Stimulated activated naive B cell treated with anti-CD40 and anti-IgM and Interleukin-4, amounts not matched to agents 10 μg/mL and 1 μg/mL and 100 μg/mL, for 72 hours (primary cell): Measurements from ENCODE around the gene ZSCAN29.
A peak's percentile ranks its signal among the peaks of the same experiment; 100 is the strongest.

Source experiments
- ATAC-seq, 2 donors: fragments of 150-1000 bp; cut with Tn5 transposase; replicated peaks; 2 replicates each; pipeline ENCODE4 v1.10.0; 2021; ENCODE audit warnings: moderate library complexity in 1 of 2
- DNase-seq: peaks from one replicate; pipeline ENCODE4 v3.0.0; 2021
- H3K27ac Mint-ChIP-seq: one replicate; pipeline ENCODE4 v1.8.0; 2022; ENCODE audit warnings: mild to moderate bottlenecking, mixed read lengths
- H3K27me3 Mint-ChIP-seq, 2 donors: one replicate each; pipeline ENCODE4 v1.8.0; 2022; ENCODE audit warnings: mixed read lengths in 2 of 2
- H3K36me3 Mint-ChIP-seq, 2 donors: one replicate each; pipeline ENCODE4 v1.8.0; 2022; ENCODE audit warnings: mixed read lengths in 2 of 2, mild to moderate bottlenecking in 1 of 2
- H3K4me1 Mint-ChIP-seq, 2 donors: one replicate each; pipeline ENCODE4 v1.8.0; 2022; ENCODE audit warnings: mixed read lengths in 2 of 2, mild to moderate bottlenecking in 1 of 2
- H3K4me3 Mint-ChIP-seq, 2 donors: one replicate each; pipeline ENCODE4 v1.8.0; 2022; ENCODE audit warnings: mild to moderate bottlenecking in 2 of 2, mixed read lengths in 2 of 2, moderate library complexity in 1 of 2
- H3K9me3 Mint-ChIP-seq, 2 donors: one replicate each; pipeline ENCODE4 v1.8.0; 2022; ENCODE audit warnings: mixed read lengths in 2 of 2, mild to moderate bottlenecking in 1 of 2

Gene ZSCAN29

GRCh38 chr15:43382310-43382709 is 11.5 kb upstream of the ZSCAN29 start:
- no peak overlapping the region for H3K4me3 Mint-ChIP-seq
- peaks cover 51 to 69% of the 10 kb centered on the region in 2 donors for H3K36me3 Mint-ChIP-seq
- H3K27me3 Mint-ChIP-seq, result no peaks in the 10 kb centered on the region
- H3K27ac Mint-ChIP-seq, result no peak overlapping the region
- H3K9me3 Mint-ChIP-seq, result no peaks in the 10 kb centered on the region
- no peak for ATAC-seq
- DNase-seq, result no peak
- H3K4me1 Mint-ChIP-seq, result no peaks in the 10 kb centered on the region

DNA sequence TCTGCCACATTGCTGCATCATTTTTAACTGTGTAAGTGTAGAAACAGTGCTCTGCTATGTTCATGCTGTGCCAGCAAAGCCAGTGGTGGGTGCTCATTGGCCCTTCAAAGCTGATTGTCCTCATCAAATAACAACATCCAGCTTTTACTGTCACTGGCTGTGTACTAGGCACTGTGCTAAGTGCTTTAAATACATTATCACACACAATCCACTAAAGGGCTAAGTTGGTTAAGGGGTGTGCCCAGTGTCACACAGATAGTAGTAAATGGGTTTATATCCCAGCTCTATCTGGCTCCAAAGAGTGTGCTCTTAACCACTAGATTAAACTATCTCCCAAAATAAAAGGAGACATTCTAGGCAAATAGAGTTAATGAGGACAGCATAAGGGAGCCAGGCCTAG is 7.8 kb upstream of the ZSCAN29 start:
- Mint-ChIP-seq H3K9me3 (no peaks in the 10 kb centered on the region), H3K4me1 (peaks cover 2 to 7% of the 10 kb centered on the region in 2 donors), H3K27ac (no peak overlapping the region), H3K4me3 (no peak overlapping the region), H3K27me3 (no peaks in the 10 kb centered on the region), H3K36me3 (peaks cover 31 to 49% of the 10 kb centered on the region in 2 donors)
- no peak for DNase-seq
- no peak for ATAC-seq

- no peaks in the 10 kb centered on the region for H3K9me3 Mint-ChIP-seq
Measured at GRCh38 chr15:43376017-43376705, 5.3 kb upstream of the ZSCAN29 start.

GRCh38 chr15:43370310-43370974 is 401 bp downstream of the ZSCAN29 start:
- Mint-ChIP-seq H3K4me1 (peaks cover 42 to 63% of the 10 kb centered on the region in 2 donors), H3K27ac (peak overlapping the region; percentile 95), H3K4me3 (peak overlapping the region; percentile 94 to 99), H3K9me3 (peaks cover 0 to 10% of the 10 kb centered on the region in 2 donors), H3K36me3 (peaks cover 39 to 45% of the 10 kb centered on the region in 2 donors), H3K27me3 (no peaks in the 10 kb centered on the region)
- ATAC-seq, result peak; percentile 74 to 75
- no peak for DNase-seq

More at GRCh38 chr15:43376017-43376705, 5.3 kb upstream of the ZSCAN29 start:
- H3K4me3 Mint-ChIP-seq, result no peak overlapping the region
- peaks cover 9 to 25% of the 10 kb centered on the region in 2 donors for H3K4me1 Mint-ChIP-seq
- ATAC-seq (peak; percentile 64 to 66), DNase-seq (peak; percentile 26)
- no peaks in the 10 kb centered on the region for H3K27me3 Mint-ChIP-seq
- H3K27ac Mint-ChIP-seq, result no peak overlapping the region
- peaks cover 23 to 35% of the 10 kb centered on the region in 2 donors for H3K36me3 Mint-ChIP-seq

- H3K9me3 Mint-ChIP-seq, result peaks cover 23 to 29% of the 10 kb centered on the region in 2 donors
- no peak for ATAC-seq
- peaks cover 16 to 22% of the 10 kb centered on the region in 2 donors for H3K4me1 Mint-ChIP-seq
Measured at GRCh38 chr15:43361313-43361903, 9.4 kb downstream of the ZSCAN29 start.

DNA sequence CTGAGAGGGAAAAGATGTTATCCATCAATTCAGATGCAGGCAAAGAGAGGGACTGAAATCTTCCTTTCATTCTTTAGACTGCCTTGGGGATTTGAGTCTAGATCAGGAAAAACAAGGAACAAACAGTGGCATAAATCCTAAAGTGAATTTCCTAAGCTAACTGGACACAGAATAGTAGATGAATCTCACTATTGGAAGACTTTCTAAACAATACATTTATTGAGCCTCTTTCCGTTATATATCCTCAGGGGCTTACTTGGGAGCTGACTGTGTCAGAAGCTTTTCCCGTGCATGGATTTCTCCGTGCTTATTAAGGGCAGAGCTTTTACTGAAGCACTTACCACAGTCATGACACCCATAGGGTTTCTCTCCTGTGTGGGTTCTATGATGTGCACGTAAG is 10.0 kb downstream of the ZSCAN29 start:
- H3K27me3 Mint-ChIP-seq, result no peaks in the 10 kb centered on the region
- no peak for DNase-seq

More at GRCh38 chr15:43361313-43361903, 9.4 kb downstream of the ZSCAN29 start:
- Mint-ChIP-seq H3K27me3 (no peaks in the 10 kb centered on the region), H3K27ac (no peak overlapping the region), H3K36me3 (peaks cover 77 to 87% of the 10 kb centered on the region in 2 donors), H3K4me3 (no peak overlapping the region)
- DNase-seq, result no peak

DNA sequence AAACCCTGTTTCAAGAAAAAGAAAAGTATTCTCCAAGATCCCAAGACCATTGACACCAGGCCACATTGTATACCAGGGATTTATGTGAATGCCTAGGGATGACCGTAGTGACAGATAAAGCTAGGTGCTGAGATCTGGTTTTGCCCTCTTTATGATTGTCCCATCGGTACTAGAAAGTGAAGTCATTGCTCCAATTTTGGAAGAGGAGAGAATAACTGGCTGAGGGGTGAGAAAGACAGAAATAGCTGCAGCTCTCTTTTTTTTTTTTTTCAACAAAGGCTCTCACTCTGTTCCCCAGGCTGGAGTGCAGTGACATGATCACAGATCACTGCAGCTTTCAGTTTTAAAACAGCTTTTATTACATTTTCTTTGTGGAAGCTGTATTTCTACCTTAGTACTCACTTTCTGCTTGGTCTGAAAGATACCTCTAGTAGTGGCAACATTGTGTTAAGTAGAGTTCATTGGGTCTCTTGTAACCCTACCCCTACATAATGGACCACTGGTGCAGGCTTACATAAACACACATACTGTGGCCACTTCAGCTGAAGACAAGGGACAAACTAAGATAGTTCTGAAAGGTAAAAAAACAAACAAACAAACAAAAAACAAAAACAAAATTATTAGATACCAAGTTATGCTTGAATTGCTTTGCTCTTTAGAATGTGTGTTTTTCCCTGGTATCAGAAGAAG is 18.0 kb downstream of the ZSCAN29 start:
- Mint-ChIP-seq H3K4me1 (peaks cover 3 to 5% of the 10 kb centered on the region in 2 donors), H3K27me3 (no peaks in the 10 kb centered on the region), H3K4me3 (no peak overlapping the region), H3K36me3 (peaks cover 35 to 49% of the 10 kb centered on the region in 2 donors), H3K9me3 (no peaks in the 10 kb centered on the region), H3K27ac (no peak overlapping the region)
- DNase-seq, result no peak
- no peak for ATAC-seq

More for the DNA sequence above, 10.0 kb downstream of the ZSCAN29 start:
- H3K36me3 Mint-ChIP-seq, result peaks cover 74 to 85% of the 10 kb centered on the region in 2 donors
- no peak for ATAC-seq
- peaks cover 23 to 27% of the 10 kb centered on the region in 2 donors for H3K9me3 Mint-ChIP-seq
- peaks cover 11 to 16% of the 10 kb centered on the region in 2 donors for H3K4me1 Mint-ChIP-seq
- no peak overlapping the region for H3K4me3 Mint-ChIP-seq
- H3K27ac Mint-ChIP-seq, result no peak overlapping the region

GRCh38 chr15:43347114-43347513 is 23.7 kb downstream of the ZSCAN29 start:
- no peak overlapping the region for H3K4me3 Mint-ChIP-seq
- H3K4me1 Mint-ChIP-seq, result no peaks in the 10 kb centered on the region
- H3K27ac Mint-ChIP-seq, result no peak overlapping the region
- no peaks in the 10 kb centered on the region for H3K27me3 Mint-ChIP-seq
- ATAC-seq (no peak), DNase-seq (no peak)
- H3K36me3 Mint-ChIP-seq, result peaks cover 17 to 37% of the 10 kb centered on the region in 2 donors
- H3K9me3 Mint-ChIP-seq, result no peaks in the 10 kb centered on the region

- H3K4me3 Mint-ChIP-seq, result no peak overlapping the region
- no peak overlapping the region for H3K27ac Mint-ChIP-seq
- H3K4me1 Mint-ChIP-seq, result no peaks in the 10 kb centered on the region
- H3K36me3 Mint-ChIP-seq, result peaks cover 17 to 33% of the 10 kb centered on the region in 2 donors
- ATAC-seq, result no peak
- DNase-seq, result no peak
- no peaks in the 10 kb centered on the region for H3K27me3 Mint-ChIP-seq
- H3K9me3 Mint-ChIP-seq, result no peaks in the 10 kb centered on the region
Measured at GRCh38 chr15:43346305-43346704, 24.5 kb downstream of the ZSCAN29 start.

DNA sequence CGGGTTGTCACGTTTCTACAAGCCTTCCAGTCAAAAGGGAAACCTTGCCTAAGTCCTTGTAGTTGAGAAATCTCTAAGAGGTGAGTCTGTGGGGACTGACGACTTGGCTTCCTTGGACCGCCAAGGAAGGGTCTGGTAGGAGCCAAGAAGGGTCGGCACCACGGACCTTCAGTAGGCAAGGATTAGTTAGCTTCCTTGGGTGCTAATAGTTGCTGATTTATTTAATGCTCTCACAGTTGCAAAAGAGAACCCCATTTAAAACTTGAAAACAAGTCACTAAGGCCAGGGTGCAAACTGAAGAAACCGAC is 40.1 kb downstream of the ZSCAN29 start:
- ATAC-seq (peak; percentile 26 to 31), DNase-seq (no peak)
- H3K9me3 Mint-ChIP-seq, result no peaks in the 10 kb centered on the region
- H3K36me3 Mint-ChIP-seq, result peaks cover 35 to 49% of the 10 kb centered on the region in 2 donors
- peak overlapping the region; percentile 99 for H3K27ac Mint-ChIP-seq
- H3K27me3 Mint-ChIP-seq, result no peaks in the 10 kb centered on the region
- H3K4me1 Mint-ChIP-seq, result peaks cover 10 to 40% of the 10 kb centered on the region in 2 donors
- H3K4me3 Mint-ChIP-seq, result peak overlapping the region; percentile 94 to 95

- peak; percentile 88 for DNase-seq
- Mint-ChIP-seq H3K27me3 (no peaks in the 10 kb centered on the region), H3K4me3 (peak within 1 kb of the TSS; percentile 94 to 95), H3K36me3 (peaks cover 31 to 44% of the 10 kb centered on the region in 2 donors), H3K9me3 (no peaks in the 10 kb centered on the region), H3K27ac (peak within 1 kb of the TSS; percentile 99), H3K4me1 (peaks cover 11 to 42% of the 10 kb centered on the region in 2 donors)
- peak; percentile 92 to 93 for ATAC-seq
Measured at GRCh38 chr15:43329960-43330779, 40.7 kb downstream of the ZSCAN29 start, which contains the start of gene LCMT2. TSS of gene LCMT2 (minus strand) at chr15:43330573. CDS start at chr15:43330489, 84 bp downstream.

DNA sequence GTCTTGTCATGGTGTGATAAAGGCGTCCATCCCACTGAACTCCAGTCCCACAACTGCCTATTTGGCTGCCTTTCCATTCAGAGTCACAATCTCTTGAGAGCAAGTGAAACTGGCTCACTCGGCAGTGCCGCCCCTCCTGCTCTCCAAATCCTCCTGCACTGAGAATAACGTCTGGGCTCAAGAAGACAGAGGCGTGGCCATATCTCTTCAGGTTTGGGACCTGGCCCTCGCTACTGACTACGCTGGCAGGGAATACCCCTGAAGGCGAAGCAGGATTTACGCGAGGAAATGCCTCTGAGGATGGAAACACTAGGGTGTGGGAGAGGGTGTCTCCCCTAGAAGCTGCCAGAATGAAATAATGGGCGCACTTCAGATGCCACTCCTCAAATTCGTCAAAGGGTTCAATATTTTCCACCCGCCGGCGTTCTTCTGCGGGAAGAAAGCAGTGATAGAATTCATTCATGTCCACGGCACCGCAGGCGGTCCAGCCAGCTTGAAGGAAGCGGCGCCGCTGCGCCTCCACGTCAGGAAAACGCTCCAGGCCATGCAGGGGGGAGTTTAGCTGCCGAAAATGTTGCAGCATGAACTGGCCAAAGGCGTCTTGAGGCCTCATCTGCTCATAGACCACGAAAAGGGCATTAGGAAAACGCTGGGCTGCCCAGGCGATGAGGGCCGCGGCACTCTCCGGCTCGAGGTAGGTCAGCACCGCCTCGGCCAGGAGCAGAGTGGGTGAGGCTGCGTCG is 41.5 kb downstream of the ZSCAN29 start:
- no peaks in the 10 kb centered on the region for H3K27me3 Mint-ChIP-seq
- ATAC-seq (no peak), DNase-seq (no peak)
- no peaks in the 10 kb centered on the region for H3K9me3 Mint-ChIP-seq
- H3K4me3 Mint-ChIP-seq, result peak overlapping the region; percentile 94 to 95
- H3K4me1 Mint-ChIP-seq, result peaks cover 11 to 42% of the 10 kb centered on the region in 2 donors
- peak overlapping the region; percentile 99 for H3K27ac Mint-ChIP-seq
- peaks cover 27 to 39% of the 10 kb centered on the region in 2 donors for H3K36me3 Mint-ChIP-seq
